Skeletal muscle tissue (tissue), 4 donors: Measurements from ENCODE around the gene PIGR. TPM values are rescaled to one million over a fixed set of nuclear protein-coding genes. Genes with fewer than 3 reads are reported as not detected.

ENCODE experiments used
- H3K27ac ChIP-seq: one replicate; pipeline ENCODE4 v1.7.0; 2013; ENCODE audit warnings: mild to moderate bottlenecking, low read depth, low read length, inconsistent platforms
- H3K27me3 ChIP-seq, 3 donors: one replicate each; pipeline ENCODE4 v1.7.0; 2013; ENCODE audit warnings: low read length in 3 of 3; ENCODE audit not compliant: control insufficient read depth in 3 of 3, insufficient read depth in 3 of 3
- H3K36me3 ChIP-seq, 3 donors: one replicate each; pipeline ENCODE4 v1.7.0; 2013; ENCODE audit warnings: low read length in 3 of 3; ENCODE audit not compliant: control insufficient read depth in 3 of 3, insufficient read depth in 3 of 3
- H3K4me1 ChIP-seq, 3 donors: one replicate each; pipeline ENCODE4 v1.7.0; 2013; ENCODE audit warnings: low read length in 3 of 3, mild to moderate bottlenecking in 3 of 3; ENCODE audit not compliant: control insufficient read depth in 3 of 3, insufficient read depth in 3 of 3
- H3K4me3 ChIP-seq, 3 donors: one replicate each; pipeline ENCODE4 v1.7.0; 2013; ENCODE audit warnings: low read length in 3 of 3
- H3K9ac ChIP-seq, 3 donors: one replicate each; pipeline ENCODE4 v1.7.0; 2013; ENCODE audit warnings: low read length in 3 of 3, mild to moderate bottlenecking in 3 of 3, moderate library complexity in 2 of 3, low read depth in 1 of 3
- H3K9me3 ChIP-seq, 3 donors: one replicate each; pipeline ENCODE4 v1.7.0; 2013; ENCODE audit warnings: low read length in 3 of 3; ENCODE audit not compliant: control insufficient read depth in 3 of 3
- total RNA-seq: library from RNA; depleted of rRNA; stranded (reverse); fragments of >200 nt; gene quantifications from one replicate; pipeline ENCODE4 v1.2.3, GENCODE V29; 2014
- donor health status: Osteomylitis.

Gene PIGR, protein sequence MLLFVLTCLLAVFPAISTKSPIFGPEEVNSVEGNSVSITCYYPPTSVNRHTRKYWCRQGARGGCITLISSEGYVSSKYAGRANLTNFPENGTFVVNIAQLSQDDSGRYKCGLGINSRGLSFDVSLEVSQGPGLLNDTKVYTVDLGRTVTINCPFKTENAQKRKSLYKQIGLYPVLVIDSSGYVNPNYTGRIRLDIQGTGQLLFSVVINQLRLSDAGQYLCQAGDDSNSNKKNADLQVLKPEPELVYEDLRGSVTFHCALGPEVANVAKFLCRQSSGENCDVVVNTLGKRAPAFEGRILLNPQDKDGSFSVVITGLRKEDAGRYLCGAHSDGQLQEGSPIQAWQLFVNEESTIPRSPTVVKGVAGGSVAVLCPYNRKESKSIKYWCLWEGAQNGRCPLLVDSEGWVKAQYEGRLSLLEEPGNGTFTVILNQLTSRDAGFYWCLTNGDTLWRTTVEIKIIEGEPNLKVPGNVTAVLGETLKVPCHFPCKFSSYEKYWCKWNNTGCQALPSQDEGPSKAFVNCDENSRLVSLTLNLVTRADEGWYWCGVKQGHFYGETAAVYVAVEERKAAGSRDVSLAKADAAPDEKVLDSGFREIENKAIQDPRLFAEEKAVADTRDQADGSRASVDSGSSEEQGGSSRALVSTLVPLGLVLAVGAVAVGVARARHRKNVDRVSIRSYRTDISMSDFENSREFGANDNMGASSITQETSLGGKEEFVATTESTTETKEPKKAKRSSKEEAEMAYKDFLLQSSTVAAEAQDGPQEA
- under 0.01 TPM for total RNA-seq

DNA sequence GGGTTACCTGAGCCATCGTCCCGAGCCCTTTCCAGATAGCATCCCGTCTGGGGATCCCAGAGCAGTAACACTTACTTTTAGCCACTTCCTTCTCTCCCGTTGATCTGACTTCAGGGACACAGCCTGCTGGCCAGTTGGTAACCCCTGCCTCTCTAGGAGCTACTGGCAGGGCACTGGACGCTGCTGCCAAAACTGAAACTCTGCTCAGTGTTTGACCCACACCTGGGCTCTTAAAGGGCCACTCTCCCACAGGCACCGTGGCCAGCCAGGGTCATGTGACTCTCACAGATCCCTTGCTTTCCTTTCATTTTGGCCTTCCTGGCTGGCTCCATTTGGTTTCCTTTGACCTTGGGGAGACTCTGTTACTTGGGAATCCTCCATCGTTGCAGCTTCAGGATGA is at the start of gene PIGR:
TSS of gene PIGR (minus strand) at position 206 of the 400 bp plus-strand sequence. CDS start 5,935 bp downstream, outside the sequence.
- Histone ChIP-seq H3K4me3 (no peak within 1 kb of the TSS), H3K4me1 (no peaks in the 10 kb centered on the region), H3K36me3 (no peaks in the 10 kb centered on the region), H3K27me3 (peaks cover 11 to 35% (median 28%) of the 10 kb centered on the region in 3 donors), H3K9me3 (no peaks in the 10 kb centered on the region), H3K9ac (no peak within 1 kb of the TSS), H3K27ac (no peak within 1 kb of the TSS)

DNA sequence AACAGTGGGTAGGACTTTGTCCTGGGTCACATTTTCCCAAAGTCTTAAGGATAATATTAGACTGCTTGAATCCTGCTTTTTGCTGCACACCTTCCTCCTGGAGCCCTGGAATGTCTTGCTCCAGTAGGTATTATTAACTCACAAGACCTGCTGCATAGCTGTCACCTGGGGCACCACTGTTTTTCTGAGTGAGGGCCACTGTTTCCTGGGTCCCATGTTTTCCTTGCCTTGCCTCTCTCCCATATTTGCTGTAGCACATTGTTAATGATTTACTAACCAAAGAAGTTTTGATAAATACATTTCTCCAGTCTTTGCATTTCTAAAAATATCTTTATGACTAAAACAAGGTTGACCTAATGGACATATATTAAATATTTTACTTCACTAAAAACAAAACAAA is 46.5 kb upstream of the PIGR start:
- Histone ChIP-seq H3K36me3 (no peaks in the 10 kb centered on the region), H3K4me1 (no peaks in the 10 kb centered on the region), H3K27me3 (peaks cover 0 to 8% (median 0%) of the 10 kb centered on the region in 3 donors), H3K9me3 (no peaks in the 10 kb centered on the region), H3K4me3 (no peak overlapping the region), H3K9ac (no peak overlapping the region), H3K27ac (no peak overlapping the region)

DNA sequence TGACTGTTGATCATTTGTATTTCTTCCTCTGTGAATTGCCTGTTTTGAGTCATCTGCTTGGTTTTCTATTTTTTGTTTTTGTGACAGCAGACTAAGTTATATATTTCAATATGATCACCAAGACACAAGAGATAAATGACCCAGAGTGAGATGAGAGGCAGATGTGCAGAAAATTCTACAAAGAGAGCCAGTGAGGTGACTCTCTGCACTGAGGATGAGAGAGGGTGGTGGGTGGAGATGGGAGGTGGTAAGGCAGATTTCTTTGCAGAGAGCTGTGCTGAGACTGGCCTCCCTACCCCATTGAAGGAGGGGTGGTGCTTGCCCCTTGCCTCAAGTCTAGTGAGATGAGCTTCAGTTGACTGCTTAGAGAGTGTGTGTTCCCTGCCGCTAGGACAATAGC is 41.6 kb upstream of the PIGR start:
- Histone ChIP-seq H3K9me3 (no peaks in the 10 kb centered on the region), H3K36me3 (no peaks in the 10 kb centered on the region), H3K27me3 (peaks cover 0 to 11% (median 8%) of the 10 kb centered on the region in 3 donors), H3K27ac (no peak overlapping the region), H3K4me3 (no peak overlapping the region), H3K4me1 (no peaks in the 10 kb centered on the region), H3K9ac (no peak overlapping the region)

DNA sequence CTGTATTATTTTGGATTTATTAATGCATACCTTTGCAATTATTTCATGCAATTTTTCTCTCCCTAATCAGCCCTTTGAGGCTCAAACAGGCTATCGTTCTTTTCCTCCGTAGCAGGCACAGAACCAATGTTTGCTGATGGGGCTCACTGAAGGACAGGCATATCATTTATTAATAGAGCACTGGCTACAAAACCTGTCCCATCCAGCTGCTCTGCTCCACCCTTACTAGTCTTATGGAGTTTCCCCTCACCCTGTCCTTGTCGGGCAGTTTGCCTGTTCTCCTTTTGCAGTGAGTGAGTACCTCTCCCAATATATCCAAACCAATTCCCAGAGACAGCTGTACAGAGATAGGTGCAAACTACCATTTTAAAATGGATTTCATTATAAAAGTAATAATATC is 40.6 kb upstream of the PIGR start:
- Histone ChIP-seq H3K9ac (no peak overlapping the region), H3K36me3 (no peaks in the 10 kb centered on the region), H3K4me3 (no peak overlapping the region), H3K27me3 (peaks cover 0 to 11% (median 3%) of the 10 kb centered on the region in 3 donors), H3K4me1 (no peaks in the 10 kb centered on the region), H3K9me3 (no peaks in the 10 kb centered on the region), H3K27ac (no peak overlapping the region)

DNA sequence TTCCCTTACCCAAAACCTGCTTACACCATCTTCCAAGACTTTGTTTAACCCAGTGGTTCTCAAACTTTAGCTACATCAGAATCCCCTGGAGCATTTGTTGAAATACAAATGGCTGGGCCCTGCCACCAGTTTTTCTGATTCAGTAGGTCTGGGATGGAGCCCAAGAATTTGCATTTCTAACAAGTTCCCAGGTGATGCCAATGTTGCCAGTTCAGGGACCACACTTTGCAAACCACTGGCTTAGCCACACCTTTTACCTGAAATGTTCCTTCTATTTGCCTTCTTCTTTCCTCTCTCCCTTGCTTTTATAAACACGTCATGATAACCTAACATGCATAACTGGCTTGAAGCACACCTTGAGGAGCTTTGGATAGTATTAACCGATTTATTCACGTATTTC is 40.1 kb upstream of the PIGR start:
- no peaks in the 10 kb centered on the region for H3K4me1 ChIP-seq
- H3K36me3 ChIP-seq, result no peaks in the 10 kb centered on the region
- no peak overlapping the region for H3K27ac ChIP-seq
- no peaks in the 10 kb centered on the region for H3K9me3 ChIP-seq
- no peak overlapping the region for H3K4me3 ChIP-seq
- H3K27me3 ChIP-seq, result peaks cover 0 to 11% (median 0%) of the 10 kb centered on the region in 3 donors
- H3K9ac ChIP-seq, result no peak overlapping the region

DNA sequence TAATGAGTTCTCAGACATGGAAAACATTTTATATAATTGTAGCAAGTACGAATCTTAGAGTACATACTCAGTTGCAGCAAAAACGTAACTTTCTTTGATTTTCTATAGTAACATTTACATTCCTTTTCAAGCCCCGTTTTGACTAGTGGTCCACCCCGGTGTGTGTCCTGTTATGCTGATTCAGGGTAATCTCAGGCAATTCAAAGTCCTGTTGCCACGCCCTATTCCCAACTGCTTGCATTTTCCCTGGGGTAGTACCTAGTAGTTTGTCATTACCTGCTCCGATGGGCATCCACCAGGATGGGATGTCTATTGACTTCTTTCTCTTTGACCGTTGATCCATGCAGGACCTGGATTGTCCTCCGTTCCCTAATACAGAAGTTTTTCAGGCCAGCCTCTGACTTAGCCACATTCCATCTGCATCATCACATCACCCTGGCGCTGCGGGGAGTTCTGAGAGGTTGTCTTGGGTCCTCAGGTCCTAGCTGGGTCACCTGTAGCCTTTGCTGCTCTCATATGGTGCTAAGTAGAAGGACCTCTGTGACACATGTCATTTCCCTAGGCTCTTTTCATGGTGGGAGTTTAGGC is 39.0 kb upstream of the PIGR start:
- H3K4me3 ChIP-seq, result no peak overlapping the region
- no peaks in the 10 kb centered on the region for H3K9me3 ChIP-seq
- H3K4me1 ChIP-seq, result no peaks in the 10 kb centered on the region
- H3K27me3 ChIP-seq, result peaks cover 0 to 13% (median 0%) of the 10 kb centered on the region in 3 donors
- H3K36me3 ChIP-seq, result no peaks in the 10 kb centered on the region
- H3K27ac ChIP-seq, result no peak overlapping the region
- H3K9ac ChIP-seq, result no peak overlapping the region

DNA sequence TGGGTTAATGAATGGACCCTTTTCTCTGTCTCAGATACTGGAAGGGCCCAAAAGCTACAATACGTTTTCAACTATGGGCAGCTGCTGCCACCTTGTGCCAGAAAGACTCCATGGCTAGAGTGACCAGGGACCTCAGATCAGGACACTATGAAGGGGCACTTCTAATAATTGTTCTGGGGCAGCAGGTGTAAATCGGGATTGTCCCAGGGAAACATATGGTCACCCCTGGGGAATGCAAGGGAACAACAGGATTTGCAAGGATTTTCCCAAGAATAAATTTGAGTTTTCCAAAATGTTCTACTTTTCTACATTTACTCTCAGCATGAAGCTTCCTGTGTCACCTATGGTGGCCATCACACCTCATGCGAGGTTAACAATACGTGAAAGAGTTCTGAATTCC is 36.0 kb upstream of the PIGR start:
- no peak overlapping the region for H3K4me3 ChIP-seq
- H3K36me3 ChIP-seq, result no peaks in the 10 kb centered on the region
- no peak overlapping the region for H3K9ac ChIP-seq
- H3K27me3 ChIP-seq, result peaks cover 0 to 14% (median 0%) of the 10 kb centered on the region in 3 donors
- no peaks in the 10 kb centered on the region for H3K4me1 ChIP-seq
- no peak overlapping the region for H3K27ac ChIP-seq
- no peaks in the 10 kb centered on the region for H3K9me3 ChIP-seq

DNA sequence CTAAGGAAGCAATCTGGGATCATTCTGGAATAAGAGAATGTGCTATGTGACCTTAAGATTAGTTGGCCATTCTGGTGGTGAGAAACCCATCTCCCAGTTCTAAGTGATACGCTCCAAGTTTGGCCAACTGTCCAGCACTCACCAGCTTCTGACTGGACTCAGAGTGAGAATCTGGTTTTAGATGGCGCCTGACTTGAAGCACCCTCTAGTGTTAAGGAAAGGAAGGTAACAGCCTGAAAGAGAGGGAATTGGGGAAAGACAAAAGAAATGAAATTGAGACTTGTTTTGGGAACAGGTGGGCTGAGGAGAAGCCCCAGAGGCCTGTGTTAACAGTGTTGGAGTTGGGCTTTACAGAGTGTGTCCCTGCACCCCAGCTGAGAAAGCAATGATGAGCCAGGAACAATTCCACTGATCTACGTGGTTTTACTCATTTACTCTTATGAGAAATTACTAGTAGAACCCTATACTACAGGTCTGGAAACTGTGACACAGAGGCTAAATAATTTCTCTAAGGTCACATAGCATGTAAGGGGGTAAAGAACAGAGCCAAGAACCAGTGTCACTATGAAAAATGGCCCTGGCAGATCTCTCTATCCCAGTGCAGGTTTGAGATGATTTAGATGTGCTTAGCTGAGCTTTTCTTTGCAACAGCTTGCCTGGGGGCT is 33.2 kb upstream of the PIGR start:
- Histone ChIP-seq H3K9me3 (no peaks in the 10 kb centered on the region), H3K4me3 (no peak overlapping the region), H3K9ac (no peak overlapping the region), H3K27me3 (peaks cover 0 to 9% (median 0%) of the 10 kb centered on the region in 3 donors), H3K27ac (no peak overlapping the region), H3K4me1 (no peaks in the 10 kb centered on the region), H3K36me3 (no peaks in the 10 kb centered on the region)

DNA sequence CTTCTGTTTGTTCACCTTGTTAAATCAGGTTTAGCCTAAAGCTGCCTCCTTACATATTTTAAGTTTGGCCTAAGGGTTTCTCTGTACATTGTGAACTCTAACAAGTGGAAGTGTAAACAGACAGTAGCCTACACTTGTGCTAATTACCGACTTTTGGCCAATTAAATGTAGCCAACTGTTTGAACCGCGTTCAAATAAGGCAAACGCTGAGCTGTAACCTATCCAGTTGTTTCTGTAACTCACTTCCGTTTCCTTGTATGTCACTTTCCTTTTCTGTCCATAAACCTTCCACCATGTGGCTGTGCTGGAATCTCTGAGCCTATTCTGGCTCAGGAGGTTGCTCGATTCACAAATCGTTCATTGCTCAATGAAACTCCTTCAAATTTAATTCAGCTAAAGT is 32.0 kb upstream of the PIGR start:
- Histone ChIP-seq H3K36me3 (no peaks in the 10 kb centered on the region), H3K9ac (no peak overlapping the region), H3K9me3 (no peaks in the 10 kb centered on the region), H3K27ac (no peak overlapping the region), H3K4me1 (no peaks in the 10 kb centered on the region), H3K4me3 (no peak overlapping the region), H3K27me3 (peaks cover 0 to 9% (median 0%) of the 10 kb centered on the region in 3 donors)
